GM23338 (cell line): ENCODE results near the gene AP3M1. TPM values are rescaled to one million over a fixed set of nuclear protein-coding genes. Genes with fewer than 3 reads are reported as not detected.

ENCODE experiments used
- ATAC-seq: fragments of 200-7000 bp; cut with Tn5 transposase; 3 replicates; pipeline ENCODE4 v1.9.1; 2020
- DNase-seq: peaks from one replicate; pipeline ENCODE4 v3.0.0-alpha.2; 2015; ENCODE audit warnings: low spot score
- H2AFZ ChIP-seq: fragments of 200-600 bp; sonication (generic); 2 replicates; pipeline ENCODE4 v1.8.0; 2016; ENCODE audit warnings: antibody characterized with exemption, mild to moderate bottlenecking, moderate library complexity
- H3F3A ChIP-seq: fragments of 200-600 bp; sonication (generic); replicated peaks from 2 replicates; pipeline ENCODE4 v1.8.0; 2017; ENCODE audit warnings: antibody characterized with exemption, mixed run types, low read depth
- H3K27ac ChIP-seq: fragments of 200-600 bp; sonication (generic); 2 replicates; pipeline ENCODE4 v1.6.1; 2016; ENCODE audit warnings: low read depth
- H3K27me3 ChIP-seq: fragments of 200-600 bp; sonication (generic); 2 replicates; pipeline ENCODE4 v1.8.0; 2016; ENCODE audit warnings: mild to moderate bottlenecking, mixed run types, moderate library complexity; ENCODE audit not compliant: insufficient read depth
- H3K36me3 ChIP-seq: fragments of 200-600 bp; sonication (generic); 2 replicates; pipeline ENCODE4 v1.8.0; 2016; ENCODE audit warnings: mild to moderate bottlenecking; ENCODE audit not compliant: insufficient read depth
- H3K4me1 ChIP-seq: fragments of 200-600 bp; sonication (generic); 2 replicates; pipeline ENCODE4 v1.8.0; 2016; ENCODE audit warnings: mild to moderate bottlenecking, moderate library complexity; ENCODE audit not compliant: insufficient read depth
- H3K4me2 ChIP-seq: fragments of 200-600 bp; sonication (generic); 2 replicates; pipeline ENCODE4 v1.7.1; 2017; ENCODE audit warnings: mixed run types
- H3K4me3 ChIP-seq: fragments of 200-600 bp; sonication (generic); 2 replicates; pipeline ENCODE4 v1.6.1; 2016; ENCODE audit warnings: mixed run types
- H3K79me2 ChIP-seq: fragments of 200-600 bp; sonication (generic); replicated peaks from 2 replicates; pipeline ENCODE4 v1.8.0; 2017; ENCODE audit warnings: mild to moderate bottlenecking; ENCODE audit not compliant: insufficient read depth
- H3K9me2 ChIP-seq: fragments of 200-600 bp; sonication (generic); 2 replicates; pipeline ENCODE4 v1.8.0; 2017; ENCODE audit not compliant: insufficient read depth
- H4K20me1 ChIP-seq: fragments of 200-600 bp; sonication (generic); replicated peaks from 2 replicates; pipeline ENCODE4 v1.8.0; 2017; ENCODE audit warnings: mild to moderate bottlenecking; ENCODE audit not compliant: insufficient read depth
- H3K27ac Mint-ChIP-seq: 2 replicates; pipeline ENCODE4 v1.8.0; 2020; ENCODE audit warnings: inconsistent platforms, mild to moderate bottlenecking, moderate library complexity, mixed read lengths
- H3K27me3 Mint-ChIP-seq: 3 replicates; pipeline ENCODE4 v1.8.0; 2022; ENCODE audit warnings: low read depth, mild to moderate bottlenecking, moderate library complexity, mixed read lengths, inconsistent platforms; ENCODE audit not compliant: insufficient read depth, poor library complexity
- H3K36me3 Mint-ChIP-seq: 3 replicates; pipeline ENCODE4 v1.8.0; 2021; ENCODE audit warnings: low read depth, mild to moderate bottlenecking, inconsistent platforms, moderate library complexity, mixed read lengths
- H3K4me1 Mint-ChIP-seq: 3 replicates; pipeline ENCODE4 v1.8.0; 2020; ENCODE audit warnings: mild to moderate bottlenecking, inconsistent platforms, mixed read lengths
- H3K4me3 Mint-ChIP-seq: 3 replicates; pipeline ENCODE4 v1.8.0; 2021; ENCODE audit warnings: moderate library complexity, mild to moderate bottlenecking, inconsistent platforms, mixed read lengths
- H3K9me3 Mint-ChIP-seq: 3 replicates; pipeline ENCODE4 v1.8.0; 2020; ENCODE audit warnings: moderate library complexity, mild to moderate bottlenecking, inconsistent platforms, mixed read lengths
- CREB1 ChIP-seq: fragments of 250-450 bp; sonication (Bioruptor Pico); IDR thresholded peaks from 2 replicates; pipeline ENCODE4 v1.5.0; 2020; ENCODE audit warnings: low read depth, mild to moderate bottlenecking, moderate library complexity
- EZH2 ChIP-seq: fragments of 200-600 bp; sonication (generic); IDR thresholded peaks from one replicate; pipeline ENCODE4 v1.8.0; 2017; ENCODE audit warnings: antibody characterized with exemption, mild to moderate bottlenecking, low read depth; ENCODE audit not compliant: unreplicated experiment
- EZH2phosphoT487 ChIP-seq: fragments of 200-600 bp; sonication (generic); IDR thresholded peaks from one replicate; pipeline ENCODE4 v1.8.1; 2018; ENCODE audit warnings: antibody characterized with exemption; ENCODE audit not compliant: unreplicated experiment
- JUNB ChIP-seq: IDR thresholded peaks from one replicate; pipeline ENCODE4 v1.6.1; 2016; ENCODE audit warnings: antibody characterized with exemption; ENCODE audit not compliant: unreplicated experiment
- NANOG ChIP-seq: IDR thresholded peaks from 2 replicates; pipeline ENCODE4 v1.6.1; 2016; ENCODE audit warnings: antibody characterized with exemption, borderline replicate concordance
- POLR2AphosphoS5 ChIP-seq: IDR thresholded peaks from 2 replicates; pipeline ENCODE4 v1.6.1; 2016; ENCODE audit warnings: antibody characterized with exemption, low read depth
- STAT1 ChIP-seq: IDR thresholded peaks from one replicate; pipeline ENCODE4 v1.6.1; 2016; ENCODE audit warnings: antibody characterized with exemption; ENCODE audit not compliant: unreplicated experiment
- ZNF114 ChIP-seq: fragments of 250-450 bp; sonication (Bioruptor Pico); IDR thresholded peaks from 2 replicates; pipeline ENCODE4 v1.5.0; 2020; ENCODE audit warnings: mild to moderate bottlenecking, moderate library complexity
- ZNF331 ChIP-seq: fragments of 250-450 bp; sonication (Bioruptor Pico); IDR thresholded peaks from 2 replicates; pipeline ENCODE4 v1.5.0; 2020; ENCODE audit warnings: low read depth, mild to moderate bottlenecking, moderate library complexity
- polyA plus RNA-seq: library from polyadenylated mRNA; unstranded; fragments of >200 nt; fragmentation: Nextera tagmentation; extraction: Ambion mirVana; gene quantifications from 2 replicates; pipeline ENCODE4 v1.2.1, GENCODE V29; 2016
- total RNA-seq: library from RNA; depleted of rRNA; stranded (reverse); fragments of >200 nt; shearing (Covaris generic); gene quantifications from 2 replicates; pipeline ENCODE4 v1.2.3, GENCODE V29; 2014
- TF ChIP-seq, protein P1 (sequence below): IDR thresholded peaks from 2 replicates; pipeline ENCODE4 v1.6.1; 2016; ENCODE audit warnings: antibody characterized with exemption
- TF ChIP-seq, protein P2 (sequence below): IDR thresholded peaks from one replicate; pipeline ENCODE4 v1.6.1; 2018; ENCODE audit warnings: antibody characterized with exemption; ENCODE audit not compliant: unreplicated experiment
- TF ChIP-seq, protein P3 (sequence below), 2 experiments: fragments of 200-600 bp in 1 of 2; sonication (generic) in 1 of 2; conservative IDR thresholded peaks; 2 replicates each; pipeline versions ENCODE4 v1.5.1 to v1.6.1; 2016 to 2017; ENCODE audit warnings: antibody characterized with exemption in 2 of 2, low read depth in 2 of 2, mild to moderate bottlenecking in 2 of 2, moderate library complexity in 1 of 2
- TF ChIP-seq, protein P4 (sequence below): fragments of 250-450 bp; sonication (Bioruptor Pico); IDR thresholded peaks from 2 replicates; pipeline ENCODE4 v1.5.0; 2020; ENCODE audit warnings: mild to moderate bottlenecking, moderate library complexity

The AP3M1 gene
- total and polyA plus RNA-seq, 2 experiments from 2014 or later = 13.8 to 41.7 TPM

DNA sequence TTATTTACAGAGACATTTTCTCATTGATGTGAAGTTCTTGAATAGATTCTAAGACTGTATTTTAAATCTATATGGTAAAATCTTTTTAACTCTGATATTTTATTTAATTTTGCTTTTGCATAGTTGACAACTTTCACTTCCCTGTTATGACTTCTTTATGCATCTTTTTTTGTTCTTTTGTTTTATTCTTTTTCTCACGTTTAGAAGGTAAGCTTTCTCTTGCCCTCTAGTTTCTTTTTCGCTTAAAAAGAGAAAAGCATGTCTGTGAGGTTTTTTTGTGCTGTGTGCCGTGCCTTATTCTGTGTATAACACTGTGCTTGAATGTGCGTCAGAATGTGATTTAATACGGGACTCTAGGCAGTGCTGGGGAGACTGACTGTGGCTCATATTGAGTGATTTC is 74.7 kb downstream of the AP3M1 start:
- H3K27ac Mint-ChIP-seq = no peak overlapping the region; the same call in 1 of the 2 replicates
- H3K4me3 Mint-ChIP-seq = no peak overlapping the region
- DNase-seq (no peak), ATAC-seq (no peak)
- Histone ChIP-seq H2AFZ (no peak overlapping the region), H3K4me2 (no peak overlapping the region), H3K9me2 (no peaks in the 10 kb centered on the region), H3F3A (no peaks in the 10 kb centered on the region), H3K27me3 (no peaks in the 10 kb centered on the region), H3K4me3 (no peak overlapping the region), H3K4me1 (peaks cover 63% of the 10 kb centered on the region), H3K36me3 (peaks cover 5% of the 10 kb centered on the region), H3K27ac (0 out of 2 replicates have a peak overlapping the region, but pooled peaks have one; percentile 35), H4K20me1 (no peaks in the 10 kb centered on the region), H3K79me2 (peaks cover 7% of the 10 kb centered on the region; the same call in 1 of the 2 replicates)
- H3K4me1 Mint-ChIP-seq = peaks cover 62% of the 10 kb centered on the region
- H3K27me3 Mint-ChIP-seq = no peaks in the 10 kb centered on the region
- peaks cover 52% of the 10 kb centered on the region for H3K36me3 Mint-ChIP-seq
- H3K9me3 Mint-ChIP-seq = no peaks in the 10 kb centered on the region
- TF ChIP-seq EZH2 (no peak), ZNF331 (CRISPR knock-in tag) (no peak), ZNF114 (CRISPR knock-in tag) (no peak), EZH2phosphoT487 (no peak), STAT1 (no peak), POLR2AphosphoS5 (no peak), NANOG (no peak), CREB1 (CRISPR knock-in tag) (no peak), JUNB (no peak)
- TF ChIP-seq, protein P1, sequence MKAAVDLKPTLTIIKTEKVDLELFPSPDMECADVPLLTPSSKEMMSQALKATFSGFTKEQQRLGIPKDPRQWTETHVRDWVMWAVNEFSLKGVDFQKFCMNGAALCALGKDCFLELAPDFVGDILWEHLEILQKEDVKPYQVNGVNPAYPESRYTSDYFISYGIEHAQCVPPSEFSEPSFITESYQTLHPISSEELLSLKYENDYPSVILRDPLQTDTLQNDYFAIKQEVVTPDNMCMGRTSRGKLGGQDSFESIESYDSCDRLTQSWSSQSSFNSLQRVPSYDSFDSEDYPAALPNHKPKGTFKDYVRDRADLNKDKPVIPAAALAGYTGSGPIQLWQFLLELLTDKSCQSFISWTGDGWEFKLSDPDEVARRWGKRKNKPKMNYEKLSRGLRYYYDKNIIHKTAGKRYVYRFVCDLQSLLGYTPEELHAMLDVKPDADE = no peak
- TF ChIP-seq, protein P2, sequence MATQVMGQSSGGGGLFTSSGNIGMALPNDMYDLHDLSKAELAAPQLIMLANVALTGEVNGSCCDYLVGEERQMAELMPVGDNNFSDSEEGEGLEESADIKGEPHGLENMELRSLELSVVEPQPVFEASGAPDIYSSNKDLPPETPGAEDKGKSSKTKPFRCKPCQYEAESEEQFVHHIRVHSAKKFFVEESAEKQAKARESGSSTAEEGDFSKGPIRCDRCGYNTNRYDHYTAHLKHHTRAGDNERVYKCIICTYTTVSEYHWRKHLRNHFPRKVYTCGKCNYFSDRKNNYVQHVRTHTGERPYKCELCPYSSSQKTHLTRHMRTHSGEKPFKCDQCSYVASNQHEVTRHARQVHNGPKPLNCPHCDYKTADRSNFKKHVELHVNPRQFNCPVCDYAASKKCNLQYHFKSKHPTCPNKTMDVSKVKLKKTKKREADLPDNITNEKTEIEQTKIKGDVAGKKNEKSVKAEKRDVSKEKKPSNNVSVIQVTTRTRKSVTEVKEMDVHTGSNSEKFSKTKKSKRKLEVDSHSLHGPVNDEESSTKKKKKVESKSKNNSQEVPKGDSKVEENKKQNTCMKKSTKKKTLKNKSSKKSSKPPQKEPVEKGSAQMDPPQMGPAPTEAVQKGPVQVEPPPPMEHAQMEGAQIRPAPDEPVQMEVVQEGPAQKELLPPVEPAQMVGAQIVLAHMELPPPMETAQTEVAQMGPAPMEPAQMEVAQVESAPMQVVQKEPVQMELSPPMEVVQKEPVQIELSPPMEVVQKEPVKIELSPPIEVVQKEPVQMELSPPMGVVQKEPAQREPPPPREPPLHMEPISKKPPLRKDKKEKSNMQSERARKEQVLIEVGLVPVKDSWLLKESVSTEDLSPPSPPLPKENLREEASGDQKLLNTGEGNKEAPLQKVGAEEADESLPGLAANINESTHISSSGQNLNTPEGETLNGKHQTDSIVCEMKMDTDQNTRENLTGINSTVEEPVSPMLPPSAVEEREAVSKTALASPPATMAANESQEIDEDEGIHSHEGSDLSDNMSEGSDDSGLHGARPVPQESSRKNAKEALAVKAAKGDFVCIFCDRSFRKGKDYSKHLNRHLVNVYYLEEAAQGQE = no peak
- TF ChIP-seq, protein P3, sequence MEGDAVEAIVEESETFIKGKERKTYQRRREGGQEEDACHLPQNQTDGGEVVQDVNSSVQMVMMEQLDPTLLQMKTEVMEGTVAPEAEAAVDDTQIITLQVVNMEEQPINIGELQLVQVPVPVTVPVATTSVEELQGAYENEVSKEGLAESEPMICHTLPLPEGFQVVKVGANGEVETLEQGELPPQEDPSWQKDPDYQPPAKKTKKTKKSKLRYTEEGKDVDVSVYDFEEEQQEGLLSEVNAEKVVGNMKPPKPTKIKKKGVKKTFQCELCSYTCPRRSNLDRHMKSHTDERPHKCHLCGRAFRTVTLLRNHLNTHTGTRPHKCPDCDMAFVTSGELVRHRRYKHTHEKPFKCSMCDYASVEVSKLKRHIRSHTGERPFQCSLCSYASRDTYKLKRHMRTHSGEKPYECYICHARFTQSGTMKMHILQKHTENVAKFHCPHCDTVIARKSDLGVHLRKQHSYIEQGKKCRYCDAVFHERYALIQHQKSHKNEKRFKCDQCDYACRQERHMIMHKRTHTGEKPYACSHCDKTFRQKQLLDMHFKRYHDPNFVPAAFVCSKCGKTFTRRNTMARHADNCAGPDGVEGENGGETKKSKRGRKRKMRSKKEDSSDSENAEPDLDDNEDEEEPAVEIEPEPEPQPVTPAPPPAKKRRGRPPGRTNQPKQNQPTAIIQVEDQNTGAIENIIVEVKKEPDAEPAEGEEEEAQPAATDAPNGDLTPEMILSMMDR (conservative IDR thresholded peaks at IDR 0.05; ENCODE audit: low read depth in 2 of 2) = no peak
- TF ChIP-seq, protein P4, sequence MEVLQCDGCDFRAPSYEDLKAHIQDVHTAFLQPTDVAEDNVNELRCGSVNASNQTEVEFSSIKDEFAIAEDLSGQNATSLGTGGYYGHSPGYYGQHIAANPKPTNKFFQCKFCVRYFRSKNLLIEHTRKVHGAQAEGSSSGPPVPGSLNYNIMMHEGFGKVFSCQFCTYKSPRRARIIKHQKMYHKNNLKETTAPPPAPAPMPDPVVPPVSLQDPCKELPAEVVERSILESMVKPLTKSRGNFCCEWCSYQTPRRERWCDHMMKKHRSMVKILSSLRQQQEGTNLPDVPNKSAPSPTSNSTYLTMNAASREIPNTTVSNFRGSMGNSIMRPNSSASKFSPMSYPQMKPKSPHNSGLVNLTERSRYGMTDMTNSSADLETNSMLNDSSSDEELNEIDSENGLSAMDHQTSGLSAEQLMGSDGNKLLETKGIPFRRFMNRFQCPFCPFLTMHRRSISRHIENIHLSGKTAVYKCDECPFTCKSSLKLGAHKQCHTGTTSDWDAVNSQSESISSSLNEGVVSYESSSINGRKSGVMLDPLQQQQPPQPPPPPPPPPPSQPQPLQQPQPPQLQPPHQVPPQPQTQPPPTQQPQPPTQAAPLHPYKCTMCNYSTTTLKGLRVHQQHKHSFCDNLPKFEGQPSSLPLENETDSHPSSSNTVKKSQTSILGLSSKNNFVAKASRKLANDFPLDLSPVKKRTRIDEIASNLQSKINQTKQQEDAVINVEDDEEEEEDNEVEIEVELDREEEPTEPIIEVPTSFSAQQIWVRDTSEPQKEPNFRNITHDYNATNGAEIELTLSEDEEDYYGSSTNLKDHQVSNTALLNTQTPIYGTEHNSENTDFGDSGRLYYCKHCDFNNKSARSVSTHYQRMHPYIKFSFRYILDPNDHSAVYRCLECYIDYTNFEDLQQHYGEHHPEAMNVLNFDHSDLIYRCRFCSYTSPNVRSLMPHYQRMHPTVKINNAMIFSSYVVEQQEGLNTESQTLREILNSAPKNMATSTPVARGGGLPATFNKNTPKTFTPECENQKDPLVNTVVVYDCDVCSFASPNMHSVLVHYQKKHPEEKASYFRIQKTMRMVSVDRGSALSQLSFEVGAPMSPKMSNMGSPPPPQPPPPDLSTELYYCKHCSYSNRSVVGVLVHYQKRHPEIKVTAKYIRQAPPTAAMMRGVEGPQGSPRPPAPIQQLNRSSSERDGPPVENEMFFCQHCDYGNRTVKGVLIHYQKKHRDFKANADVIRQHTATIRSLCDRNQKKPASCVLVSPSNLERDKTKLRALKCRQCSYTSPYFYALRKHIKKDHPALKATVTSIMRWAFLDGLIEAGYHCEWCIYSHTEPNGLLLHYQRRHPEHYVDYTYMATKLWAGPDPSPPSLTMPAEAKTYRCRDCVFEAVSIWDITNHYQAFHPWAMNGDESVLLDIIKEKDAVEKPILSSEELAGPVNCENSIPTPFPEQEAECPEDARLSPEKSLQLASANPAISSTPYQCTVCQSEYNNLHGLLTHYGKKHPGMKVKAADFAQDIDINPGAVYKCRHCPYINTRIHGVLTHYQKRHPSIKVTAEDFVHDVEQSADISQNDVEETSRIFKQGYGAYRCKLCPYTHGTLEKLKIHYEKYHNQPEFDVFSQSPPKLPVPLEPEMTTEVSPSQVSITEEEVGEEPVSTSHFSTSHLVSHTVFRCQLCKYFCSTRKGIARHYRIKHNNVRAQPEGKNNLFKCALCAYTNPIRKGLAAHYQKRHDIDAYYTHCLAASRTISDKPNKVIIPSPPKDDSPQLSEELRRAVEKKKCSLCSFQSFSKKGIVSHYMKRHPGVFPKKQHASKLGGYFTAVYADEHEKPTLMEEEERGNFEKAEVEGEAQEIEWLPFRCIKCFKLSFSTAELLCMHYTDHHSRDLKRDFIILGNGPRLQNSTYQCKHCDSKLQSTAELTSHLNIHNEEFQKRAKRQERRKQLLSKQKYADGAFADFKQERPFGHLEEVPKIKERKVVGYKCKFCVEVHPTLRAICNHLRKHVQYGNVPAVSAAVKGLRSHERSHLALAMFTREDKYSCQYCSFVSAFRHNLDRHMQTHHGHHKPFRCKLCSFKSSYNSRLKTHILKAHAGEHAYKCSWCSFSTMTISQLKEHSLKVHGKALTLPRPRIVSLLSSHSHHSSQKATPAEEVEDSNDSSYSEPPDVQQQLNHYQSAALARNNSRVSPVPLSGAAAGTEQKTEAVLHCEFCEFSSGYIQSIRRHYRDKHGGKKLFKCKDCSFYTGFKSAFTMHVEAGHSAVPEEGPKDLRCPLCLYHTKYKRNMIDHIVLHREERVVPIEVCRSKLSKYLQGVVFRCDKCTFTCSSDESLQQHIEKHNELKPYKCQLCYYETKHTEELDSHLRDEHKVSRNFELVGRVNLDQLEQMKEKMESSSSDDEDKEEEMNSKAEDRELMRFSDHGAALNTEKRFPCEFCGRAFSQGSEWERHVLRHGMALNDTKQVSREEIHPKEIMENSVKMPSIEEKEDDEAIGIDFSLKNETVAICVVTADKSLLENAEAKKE = no peak
